Peyer's patch (tissue), 4 donors: Measurements from ENCODE around the gene ACTL6B. TPM values are rescaled to one million over a fixed set of nuclear protein-coding genes. Genes with fewer than 3 reads are reported as not detected.

ENCODE experiments used
- DNase-seq, 3 donors: peaks; one replicate each; pipeline ENCODE4 v3.0.0-alpha.2; 2017 to 2019
- H3K27ac ChIP-seq, 4 donors: fragments of 200-600 bp; sonication (generic); one replicate each; pipeline ENCODE4 v1.5.1; 2016 to 2019
- H3K27me3 ChIP-seq, 2 donors: fragments of 200-600 bp; sonication (generic); one replicate each; pipeline ENCODE4 v1.5.1; 2019
- H3K36me3 ChIP-seq, 3 donors: fragments of 200-600 bp; sonication (generic); one replicate each; pipeline ENCODE4 v1.5.1; 2016 to 2019
- H3K4me1 ChIP-seq, 4 donors: fragments of 200-600 bp; sonication (generic); one replicate each; pipeline ENCODE4 v1.5.1; 2016 to 2019
- H3K4me3 ChIP-seq, 4 donors: fragments of 200-600 bp; sonication (generic); 1 replicate in 3 of 4; 2 replicates in 1 of 4; pipeline ENCODE4 v1.5.1; 2016 to 2019; ENCODE audit warnings: mild to moderate bottlenecking in 1 of 4
- H3K9me3 ChIP-seq, 4 donors: fragments of 200-600 bp; sonication (generic); one replicate each; pipeline ENCODE4 v1.5.1; 2016 to 2019; ENCODE audit warnings: mild to moderate bottlenecking in 1 of 4
- POLR2A ChIP-seq, 2 donors: fragments of 450-650 bp; IDR thresholded peaks; one replicate each; pipeline ENCODE4 v1.5.1; 2017; ENCODE audit warnings: antibody characterized with exemption in 2 of 2, mild to moderate bottlenecking in 2 of 2, moderate library complexity in 2 of 2
- total RNA-seq, 4 donors: library from RNA; depleted of rRNA; stranded (reverse); fragments of >200 nt; gene quantifications; one replicate each; pipeline ENCODE4 v1.1.0, GENCODE V29; 2016
- TF ChIP-seq, protein P1 (sequence below), 6 experiments: fragments of 450-650 bp in 4 of 6; fragments of 200-600 bp in 2 of 6; sonication (generic) in 1 of 6; IDR thresholded peaks; one replicate each; pipeline ENCODE4 v1.5.1; 2017 to 2019; ENCODE audit warnings: antibody characterized with exemption in 6 of 6, mild to moderate bottlenecking in 3 of 6, moderate library complexity in 1 of 6

The ACTL6B gene
- total RNA-seq, 4 donors from 2014 or later, result not detected

DNA sequence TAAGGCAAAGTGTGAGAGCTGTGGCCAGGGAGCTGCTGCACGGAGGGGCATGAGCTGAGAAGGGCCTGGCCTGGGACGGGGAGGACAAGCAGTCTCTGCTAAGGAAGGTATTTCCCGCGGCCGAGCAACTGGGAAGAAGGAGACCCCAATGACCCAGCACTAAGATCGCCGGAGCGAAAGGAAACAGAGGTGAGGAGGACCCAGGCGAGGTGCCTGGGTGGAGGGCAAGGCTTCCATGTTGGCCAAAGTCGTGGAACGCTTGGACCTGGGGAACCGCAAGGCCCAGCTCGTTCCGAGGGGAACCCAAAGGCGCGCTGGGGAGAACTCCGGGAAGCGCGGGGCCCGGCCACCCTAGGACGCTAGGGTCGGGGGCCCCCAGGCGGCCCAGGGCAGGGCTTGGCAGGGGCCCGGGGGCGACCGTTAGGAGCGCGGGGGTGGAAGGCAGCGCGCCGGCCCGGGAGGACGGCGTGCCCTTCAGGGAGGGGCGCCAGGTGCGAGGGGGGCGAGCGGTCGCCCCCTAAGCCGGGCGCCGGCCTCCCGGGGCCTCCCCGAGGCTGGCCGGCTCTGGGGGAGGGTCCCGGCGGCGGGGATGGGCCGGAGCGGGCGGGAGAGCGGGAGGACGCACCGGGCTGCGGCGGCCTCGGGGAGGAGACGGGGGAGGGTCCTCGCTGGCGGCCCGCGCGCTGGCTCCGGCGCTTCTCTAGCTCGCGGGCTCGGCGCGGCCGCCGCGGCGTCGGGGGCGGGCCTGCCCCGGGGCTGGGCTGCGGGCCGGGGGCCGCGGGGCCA lies 37.3 kb upstream of the ACTL6B start:
- Histone ChIP-seq H3K9me3 (no peaks in the 10 kb centered on the region), H3K4me3 (peak overlapping the region; percentile 79 to 100 (median 98)), H3K27ac (peak overlapping the region; percentile 65 to 84 (median 75)), H3K27me3 (no peaks in the 10 kb centered on the region), H3K36me3 (peaks cover 0 to 11% (median 0%) of the 10 kb centered on the region in 3 donors), H3K4me1 (peaks cover 0 to 43% (median 23%) of the 10 kb centered on the region in 4 donors)
- peak in 2 of 3 donors; percentile 23 to 55 for DNase-seq
- TF ChIP-seq POLR2A (IDR thresholded peaks at IDR 0.05), result no peak
- TF ChIP-seq, protein P1, sequence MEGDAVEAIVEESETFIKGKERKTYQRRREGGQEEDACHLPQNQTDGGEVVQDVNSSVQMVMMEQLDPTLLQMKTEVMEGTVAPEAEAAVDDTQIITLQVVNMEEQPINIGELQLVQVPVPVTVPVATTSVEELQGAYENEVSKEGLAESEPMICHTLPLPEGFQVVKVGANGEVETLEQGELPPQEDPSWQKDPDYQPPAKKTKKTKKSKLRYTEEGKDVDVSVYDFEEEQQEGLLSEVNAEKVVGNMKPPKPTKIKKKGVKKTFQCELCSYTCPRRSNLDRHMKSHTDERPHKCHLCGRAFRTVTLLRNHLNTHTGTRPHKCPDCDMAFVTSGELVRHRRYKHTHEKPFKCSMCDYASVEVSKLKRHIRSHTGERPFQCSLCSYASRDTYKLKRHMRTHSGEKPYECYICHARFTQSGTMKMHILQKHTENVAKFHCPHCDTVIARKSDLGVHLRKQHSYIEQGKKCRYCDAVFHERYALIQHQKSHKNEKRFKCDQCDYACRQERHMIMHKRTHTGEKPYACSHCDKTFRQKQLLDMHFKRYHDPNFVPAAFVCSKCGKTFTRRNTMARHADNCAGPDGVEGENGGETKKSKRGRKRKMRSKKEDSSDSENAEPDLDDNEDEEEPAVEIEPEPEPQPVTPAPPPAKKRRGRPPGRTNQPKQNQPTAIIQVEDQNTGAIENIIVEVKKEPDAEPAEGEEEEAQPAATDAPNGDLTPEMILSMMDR (IDR thresholded peaks at IDR 0.05), result no peak

DNA sequence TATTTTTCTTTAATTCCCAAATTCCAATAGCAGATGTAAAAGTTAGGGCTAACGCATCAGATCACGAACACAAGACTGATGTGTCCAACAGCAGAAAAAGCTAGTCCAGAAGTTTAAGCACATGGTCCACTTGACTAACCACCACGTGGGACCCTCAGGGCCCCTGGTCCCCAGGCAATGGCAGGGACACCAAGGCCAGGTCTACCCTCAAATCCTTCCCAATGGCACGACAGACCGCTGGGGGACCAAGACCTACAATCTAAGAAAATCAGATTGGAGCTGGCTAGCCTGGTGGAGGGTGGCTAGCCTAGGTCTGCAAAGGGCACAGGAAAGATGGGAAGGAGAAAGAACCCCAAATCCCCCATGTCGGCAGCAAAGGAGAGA lies 36.3 kb upstream of the ACTL6B start:
- no peak for TF ChIP-seq POLR2A (IDR thresholded peaks at IDR 0.05)
- TF ChIP-seq, protein P1 (IDR thresholded peaks at IDR 0.05), result no peak
- H3K36me3 ChIP-seq, result peaks cover 0 to 21% (median 0%) of the 10 kb centered on the region in 3 donors

DNA sequence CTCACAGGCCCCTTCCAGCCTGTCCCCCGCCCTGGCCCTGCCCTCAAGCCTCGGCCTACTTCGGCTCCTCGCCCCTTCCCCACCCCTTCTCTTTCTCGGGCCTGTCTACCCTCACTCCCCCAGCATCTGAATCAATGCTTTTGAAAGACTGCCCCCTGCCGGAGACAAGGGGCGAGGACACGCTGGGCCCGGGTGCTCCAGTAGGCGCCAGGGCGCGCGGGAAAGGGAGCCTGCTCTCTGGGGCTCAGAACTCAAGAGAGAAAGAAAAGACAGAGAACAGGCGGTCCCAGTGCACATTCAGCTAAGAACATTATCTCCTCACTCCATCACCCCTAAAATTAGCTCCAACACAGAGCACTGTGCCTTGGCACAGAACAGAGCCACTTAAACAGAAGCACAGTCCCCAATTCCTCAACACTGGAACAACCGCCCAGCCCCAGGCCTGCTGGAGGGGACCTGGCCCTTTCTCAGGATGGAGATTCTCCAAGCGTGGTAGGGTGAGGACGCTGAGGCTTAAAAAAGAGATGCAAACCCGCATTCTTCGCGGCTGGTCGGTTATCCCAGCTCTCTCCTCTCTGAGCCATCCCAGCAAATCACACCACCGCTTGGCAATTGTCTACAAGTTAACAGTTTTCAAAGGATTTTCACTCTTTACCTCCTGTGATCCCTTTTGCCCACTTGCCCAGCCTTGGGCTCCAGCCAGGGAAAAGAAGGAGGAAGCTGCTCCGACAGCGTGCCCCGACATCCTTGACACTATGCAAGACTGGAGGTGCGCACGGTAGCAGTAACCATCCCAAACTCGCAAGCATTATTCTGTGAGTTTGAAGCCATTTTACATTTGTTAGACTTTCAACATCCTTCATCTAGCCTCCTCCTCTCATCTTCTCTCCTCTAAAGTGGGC lies 35.7 kb upstream of the ACTL6B start:
- H3K4me3 ChIP-seq, result peak overlapping the region in 3 of 4 donors; percentile 0 to 100 (median 7)
- peak overlapping the region in 1 of 4 donors; percentile 32 for H3K27ac ChIP-seq
- peak; percentile 69 to 89 (median 86) for DNase-seq
- H3K9me3 ChIP-seq, result no peaks in the 10 kb centered on the region
- no peak for TF ChIP-seq POLR2A (IDR thresholded peaks at IDR 0.05)
- TF ChIP-seq, protein P1 (IDR thresholded peaks at IDR 0.05), result peak; percentile 80 to 94 (median 86)
- no peaks in the 10 kb centered on the region for H3K27me3 ChIP-seq
- peaks cover 0 to 43% (median 23%) of the 10 kb centered on the region in 4 donors for H3K4me1 ChIP-seq
- H3K36me3 ChIP-seq, result peaks cover 0 to 27% (median 0%) of the 10 kb centered on the region in 3 donors

More for the DNA sequence above, 36.3 kb upstream of the ACTL6B start:
- H3K4me1 ChIP-seq, result peaks cover 0 to 43% (median 23%) of the 10 kb centered on the region in 4 donors
- DNase-seq, result peak in 1 of 3 donors; percentile 7
- no peak overlapping the region for H3K27ac ChIP-seq
- H3K9me3 ChIP-seq, result no peaks in the 10 kb centered on the region
- H3K27me3 ChIP-seq, result no peaks in the 10 kb centered on the region
- H3K4me3 ChIP-seq, result peak overlapping the region in 3 of 4 donors; percentile 79 to 100 (median 98)

DNA sequence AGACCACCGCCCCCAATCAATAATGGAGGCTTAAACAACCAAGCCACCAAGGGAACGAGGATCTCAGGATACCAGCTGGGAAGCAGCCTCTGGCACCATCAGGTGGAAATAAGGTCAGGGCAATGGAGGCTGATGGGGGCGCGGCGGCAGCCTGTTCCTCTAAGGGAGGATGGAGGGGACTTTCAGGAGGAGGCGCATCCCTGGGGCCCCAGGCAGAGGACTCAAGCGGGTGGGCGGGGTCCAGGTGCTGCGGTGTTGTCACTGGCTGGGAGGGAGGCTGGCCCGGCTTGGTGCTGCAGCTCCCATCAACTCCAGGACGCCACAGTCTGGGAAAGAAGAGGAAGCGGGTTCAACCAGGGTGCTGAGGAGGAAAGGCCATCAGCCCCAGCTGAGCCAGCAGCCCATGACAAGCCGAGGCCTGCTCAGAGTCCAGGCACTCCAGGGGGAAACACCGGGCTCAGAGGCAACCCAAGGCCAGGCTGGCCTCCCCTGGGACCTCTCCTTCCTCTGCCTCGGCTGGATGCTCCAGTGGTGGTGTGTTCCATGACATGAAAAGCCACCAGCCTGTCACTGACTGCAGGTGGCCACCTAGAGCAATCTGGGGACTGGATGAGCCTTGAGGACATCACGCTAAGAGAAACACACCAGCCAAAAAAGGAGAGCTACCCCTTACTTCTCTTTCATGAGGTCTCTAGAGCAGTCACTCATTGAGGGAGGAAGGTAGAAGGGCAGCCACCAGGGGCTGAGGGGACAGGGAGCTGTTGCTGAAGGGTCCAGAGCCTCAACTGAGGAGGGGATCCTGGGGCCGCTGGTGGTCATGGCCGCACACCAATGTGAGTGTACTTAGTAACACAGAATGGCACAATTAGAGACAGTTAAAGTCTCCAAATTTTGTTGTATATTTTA lies 33.2 kb upstream of the ACTL6B start:
- H3K9me3 ChIP-seq, result no peaks in the 10 kb centered on the region
- H3K4me3 ChIP-seq, result no peak overlapping the region
- no peak overlapping the region for H3K27ac ChIP-seq
- TF ChIP-seq, protein P1 (IDR thresholded peaks at IDR 0.05), result no peak
- TF ChIP-seq POLR2A (IDR thresholded peaks at IDR 0.05), result no peak
- peaks cover 0 to 51% (median 0%) of the 10 kb centered on the region in 3 donors for H3K36me3 ChIP-seq
- H3K4me1 ChIP-seq, result peaks cover 0 to 43% (median 23%) of the 10 kb centered on the region in 4 donors
- no peaks in the 10 kb centered on the region for H3K27me3 ChIP-seq
- DNase-seq, result peak in 1 of 3 donors; percentile 39
